ENCODE data around the gene DENND4B. TPM values are rescaled to one million over a fixed set of nuclear protein-coding genes. Genes with fewer than 3 reads are reported as not detected.

Gene DENND4B
- total and polyA plus RNA-seq, 9 of the 15 experiments (the other 6 are each of a cell fraction or from before 2014, with no cell fraction given): 9.5 to 80.5 (median 23.1) TPM

- Histone ChIP-seq H3K4me3 (no peak overlapping the region), H3K4me2 (ENCODE audit: insufficient read depth, low read length) (no peak overlapping the region), H3K27ac (ENCODE audit: extremely low read depth, low read depth, low read length) (no peak overlapping the region), H3K9me1 (ENCODE audit: control insufficient read depth, insufficient read depth, low read length) (peaks cover 5% of the 10 kb centered on the region), H4K20me1 (replicated peaks; ENCODE audit: control insufficient read depth, insufficient read depth, low read length) (peaks cover 19% of the 10 kb centered on the region), H3K9me3 (replicated peaks; ENCODE audit: control insufficient read depth, insufficient read depth, low read depth, low read length) (no peaks in the 10 kb centered on the region), H3K36me3 (ENCODE audit: control insufficient read depth, insufficient read depth, low read length) (peaks cover 9% of the 10 kb centered on the region; the same call in 2 of the 3 replicates), H2AFZ (ENCODE audit: low read depth, low read length) (no peak overlapping the region), H3K4me1 (replicated peaks in 1 of 2; ENCODE audit: control insufficient read depth in 2 of 2, insufficient read depth in 2 of 2, low read length in 2 of 2) (peaks cover 10 to 40% of the 10 kb centered on the region in 2 experiments), H3K79me2 (ENCODE audit: control insufficient read depth, insufficient read depth, low read length) (peaks cover 82% of the 10 kb centered on the region), H3K27me3 (ENCODE audit: control insufficient read depth in 2 of 2, insufficient read depth in 2 of 2, low read length in 2 of 2) (no peaks in the 10 kb centered on the region), H3K9ac (ENCODE audit: insufficient read depth in 1 of 2, low read depth in 2 of 2, low read length in 2 of 2) (no peak overlapping the region)
- BruUV-seq (replicated peaks): no TSS peak
- no peak for TF ChIP-seq RAD51 (IDR thresholded peaks at IDR 0.05; ENCODE audit: borderline replicate concordance, low read depth)
- DNase-seq (ENCODE audit: extremely low read depth in 1 of 4, low spot score in 3 of 4) (no peak), FAIRE-seq (no peak), ATAC-seq (no peak)
- intact Hi-C loops (cut with micrococcal nuclease): no loop called here
- WGBS (ENCODE audit: insufficient coverage, low coverage, missing lambda C conversion rate): 69% methylated on average over 3 of the region's 3 CpGs
- POLR2A ChIA-PET: interaction anchor here (1.9 kb wide), 1 partner anchor 17 kb away, joined by 6 read pairs; no protein-coding TSS in a partner anchor
- in situ Hi-C loops (cut with MboI): no loop called here
- CTCF ChIA-PET (ENCODE audit: low intra/inter-chr PET ratio): no interaction called here
Measured at GRCh38 chr1:153886127-153886526, 60.4 kb downstream of the DENND4B start.

GRCh38 chr1:153883223-153883622 is 63.3 kb downstream of the DENND4B start:
- Histone ChIP-seq H4K20me1 (replicated peaks; ENCODE audit: control insufficient read depth, insufficient read depth, low read length) (peaks cover 19% of the 10 kb centered on the region), H3K9me3 (replicated peaks; ENCODE audit: control insufficient read depth, insufficient read depth, low read depth, low read length) (no peaks in the 10 kb centered on the region), H3K27me3 (ENCODE audit: control insufficient read depth in 2 of 2, insufficient read depth in 2 of 2, low read length in 2 of 2) (no peaks in the 10 kb centered on the region), H3K4me1 (replicated peaks in 1 of 2; ENCODE audit: control insufficient read depth in 2 of 2, insufficient read depth in 2 of 2, low read length in 2 of 2) (peaks cover 7 to 32% of the 10 kb centered on the region in 2 experiments), H3K9me1 (ENCODE audit: control insufficient read depth, insufficient read depth, low read length) (peaks cover 5% of the 10 kb centered on the region), H2AFZ (ENCODE audit: low read depth, low read length) (no peak overlapping the region), H3K4me3 (no peak overlapping the region), H3K27ac (ENCODE audit: extremely low read depth, low read depth, low read length) (no peak overlapping the region), H3K4me2 (ENCODE audit: insufficient read depth, low read length) (no peak overlapping the region), H3K79me2 (ENCODE audit: control insufficient read depth, insufficient read depth, low read length) (peaks cover 76% of the 10 kb centered on the region), H3K36me3 (ENCODE audit: control insufficient read depth, insufficient read depth, low read length) (peaks cover 9% of the 10 kb centered on the region; the same call in 2 of the 3 replicates), H3K9ac (ENCODE audit: insufficient read depth in 1 of 2, low read depth in 2 of 2, low read length in 2 of 2) (no peak overlapping the region)
- POLR2A ChIA-PET: interaction anchor here (0.8 to 0.9 kb wide), 2 partner anchors 38 to 107 kb away, joined by 3 read pairs; partner anchors contain the start of gene RPS27
- intact Hi-C loops (cut with micrococcal nuclease) (loop anchor here (5.0 kb wide), 1 partner anchor 39 kb away; the partner anchor contains the start of gene GATAD2B), in situ Hi-C loops (cut with MboI) (no loop called here)
- ATAC-seq: no peak
- BruUV-seq (replicated peaks): no TSS peak
- FAIRE-seq: peak; percentile 57
- 18% methylated on average over 4 of the region's 4 CpGs for WGBS (ENCODE audit: insufficient coverage, low coverage, missing lambda C conversion rate)
- CTCF ChIA-PET (ENCODE audit: low intra/inter-chr PET ratio): no interaction called here
- DNase-seq (ENCODE audit: extremely low read depth in 1 of 4, low spot score in 3 of 4): peak in 3 of 4 experiments; percentile 39 to 56 (median 40)
- TF ChIP-seq ARID1B (IDR thresholded peaks at IDR 0.05) (peak; percentile 77), ZNF274 (IDR thresholded peaks at IDR 0.05; ENCODE audit: borderline replicate concordance, low read depth, low read length) (no peak), MYBL2 (IDR thresholded peaks at IDR 0.05; ENCODE audit: low read depth) (no peak), MYBL2 (CRISPR knock-in tag; IDR thresholded peaks at IDR 0.05; ENCODE audit: borderline replicate concordance) (no peak), KDM1A (IDR thresholded peaks at IDR 0.05) (peak; percentile 42 to 54; a peak in 3 of 4 replicates), NFIC (IDR thresholded peaks at IDR 0.05) (no peak), MTA2 (IDR thresholded peaks at IDR 0.05; ENCODE audit: low read depth) (peak; percentile 56; the same call in 1 of the 2 replicates), FOXP1 (CRISPR knock-in tag; IDR thresholded peaks at IDR 0.05) (no peak), KDM5B (IDR thresholded peaks at IDR 0.05; ENCODE audit: insufficient replicate concordance, low read depth, low read length) (no peak), ZNF134 (CRISPR knock-in tag; conservative IDR thresholded peaks at IDR 0.05) (no peak), MTA3 (IDR thresholded peaks at IDR 0.05; ENCODE audit: borderline replicate concordance) (no peak)
- TF ChIP-seq, protein P1, sequence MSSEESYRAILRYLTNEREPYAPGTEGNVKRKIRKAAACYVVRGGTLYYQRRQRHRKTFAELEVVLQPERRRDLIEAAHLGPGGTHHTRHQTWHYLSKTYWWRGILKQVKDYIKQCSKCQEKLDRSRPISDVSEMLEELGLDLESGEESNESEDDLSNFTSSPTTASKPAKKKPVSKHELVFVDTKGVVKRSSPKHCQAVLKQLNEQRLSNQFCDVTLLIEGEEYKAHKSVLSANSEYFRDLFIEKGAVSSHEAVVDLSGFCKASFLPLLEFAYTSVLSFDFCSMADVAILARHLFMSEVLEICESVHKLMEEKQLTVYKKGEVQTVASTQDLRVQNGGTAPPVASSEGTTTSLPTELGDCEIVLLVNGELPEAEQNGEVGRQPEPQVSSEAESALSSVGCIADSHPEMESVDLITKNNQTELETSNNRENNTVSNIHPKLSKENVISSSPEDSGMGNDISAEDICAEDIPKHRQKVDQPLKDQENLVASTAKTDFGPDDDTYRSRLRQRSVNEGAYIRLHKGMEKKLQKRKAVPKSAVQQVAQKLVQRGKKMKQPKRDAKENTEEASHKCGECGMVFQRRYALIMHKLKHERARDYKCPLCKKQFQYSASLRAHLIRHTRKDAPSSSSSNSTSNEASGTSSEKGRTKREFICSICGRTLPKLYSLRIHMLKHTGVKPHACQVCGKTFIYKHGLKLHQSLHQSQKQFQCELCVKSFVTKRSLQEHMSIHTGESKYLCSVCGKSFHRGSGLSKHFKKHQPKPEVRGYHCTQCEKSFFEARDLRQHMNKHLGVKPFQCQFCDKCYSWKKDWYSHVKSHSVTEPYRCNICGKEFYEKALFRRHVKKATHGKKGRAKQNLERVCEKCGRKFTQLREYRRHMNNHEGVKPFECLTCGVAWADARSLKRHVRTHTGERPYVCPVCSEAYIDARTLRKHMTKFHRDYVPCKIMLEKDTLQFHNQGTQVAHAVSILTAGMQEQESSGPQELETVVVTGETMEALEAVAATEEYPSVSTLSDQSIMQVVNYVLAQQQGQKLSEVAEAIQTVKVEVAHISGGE (CRISPR knock-in tag; IDR thresholded peaks at IDR 0.05): peak in 1 of 3 experiments; percentile 45; a peak in 1 of 6 replicates

Data from K562 (cell line).